Hypothalamus (tissue), 51 donors: Measurements from ENCODE around the gene RAET1L.
"Not testable (repeated sequence)": the region's sequence is repeated elsewhere in the genome, so short reads cannot be mapped to it uniquely, and the experiment has no call there.

Source experiments
- DNase-seq, 51 donors: peaks; one replicate each; lab custom pipeline; 2025; lab: John Stamatoyannopoulos, UW

The RAET1L gene

DNA sequence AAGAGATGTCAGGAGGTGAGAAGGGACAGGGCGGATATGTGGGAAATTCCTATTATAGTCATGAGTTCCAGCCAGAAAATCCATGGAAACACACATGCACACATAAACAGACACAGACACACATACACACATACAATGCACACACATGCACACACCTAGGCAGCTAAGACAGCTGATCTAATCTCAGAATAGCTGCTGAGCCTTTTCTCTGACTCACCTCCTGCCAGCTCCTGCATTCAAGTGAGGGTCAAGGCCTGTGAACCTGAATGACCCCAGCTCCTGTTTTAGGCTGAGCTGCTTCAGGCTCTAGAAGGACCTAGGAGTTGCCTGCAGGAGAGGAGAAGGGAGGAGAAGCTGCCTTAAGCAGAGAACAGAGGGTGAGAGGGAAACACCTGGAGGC is 21.6 kb upstream of the RAET1L start:
- no peak for DNase-seq

- no peak for DNase-seq
Observed at GRCh38 chr6:150044621-150045145, 19.4 kb upstream of the RAET1L start.

GRCh38 chr6:150043501-150044412 is 18.4 kb upstream of the RAET1L start:
- no peak for DNase-seq

- DNase-seq = no peak
Observed at GRCh38 chr6:150043096-150043495, 17.8 kb upstream of the RAET1L start.

GRCh38 chr6:150038202-150039062 is 13.1 kb upstream of the RAET1L start:
- no peak for DNase-seq

DNA sequence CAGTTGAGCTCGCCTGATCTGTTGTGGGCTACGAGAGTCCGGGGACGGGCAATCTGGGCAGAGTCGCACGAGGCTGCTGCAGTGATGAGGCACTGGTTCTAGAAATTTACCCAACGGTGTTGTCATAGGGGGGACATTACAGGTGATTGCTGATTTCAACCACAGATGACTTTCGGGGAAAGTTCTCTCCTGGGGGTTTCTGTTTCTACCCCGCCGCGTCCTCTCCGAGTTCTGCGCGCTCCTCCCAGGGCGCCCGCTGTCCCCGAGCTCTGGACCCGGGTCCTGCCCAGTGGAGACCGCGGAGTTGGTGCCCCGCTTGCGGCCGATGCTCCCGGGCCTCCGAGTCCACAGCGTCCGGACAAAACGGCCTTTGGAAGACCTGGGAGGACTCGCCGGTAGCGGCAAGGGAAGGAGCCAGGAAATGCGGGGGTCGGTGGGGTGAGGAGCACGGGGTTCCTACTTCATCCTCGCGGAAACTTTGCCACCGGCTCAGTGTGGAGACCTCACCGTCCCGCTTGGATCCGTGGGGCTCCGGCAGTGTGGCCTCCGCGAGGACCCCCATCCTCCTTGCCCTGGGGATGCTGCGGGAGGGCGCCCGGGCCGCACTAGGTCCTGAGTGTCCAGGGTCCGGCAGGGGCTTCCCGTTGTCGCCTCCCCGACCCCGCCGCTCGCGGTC is 12.3 kb upstream of the RAET1L start:
- DNase-seq = no peak

DNA sequence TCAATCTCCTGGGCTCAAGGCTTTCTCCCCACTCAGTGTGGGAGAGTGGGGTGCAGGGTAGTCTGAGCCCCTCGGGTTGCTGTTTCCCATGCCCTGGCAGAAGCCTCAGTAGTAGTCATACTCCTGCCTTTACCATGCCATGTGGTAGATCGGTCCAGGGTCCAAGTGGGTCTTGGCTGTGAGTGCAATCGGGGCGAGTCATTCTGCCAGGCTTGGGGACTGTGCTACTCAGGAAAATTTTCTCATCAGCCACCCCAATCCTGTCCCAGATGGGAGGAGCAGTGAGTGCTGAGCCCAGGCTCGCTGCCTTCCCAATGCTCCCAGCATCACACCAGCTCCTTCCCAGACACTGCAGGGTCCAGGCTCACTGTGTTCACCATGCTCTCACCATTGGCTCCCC is 10.7 kb upstream of the RAET1L start:
- DNase-seq = no peak

DNA sequence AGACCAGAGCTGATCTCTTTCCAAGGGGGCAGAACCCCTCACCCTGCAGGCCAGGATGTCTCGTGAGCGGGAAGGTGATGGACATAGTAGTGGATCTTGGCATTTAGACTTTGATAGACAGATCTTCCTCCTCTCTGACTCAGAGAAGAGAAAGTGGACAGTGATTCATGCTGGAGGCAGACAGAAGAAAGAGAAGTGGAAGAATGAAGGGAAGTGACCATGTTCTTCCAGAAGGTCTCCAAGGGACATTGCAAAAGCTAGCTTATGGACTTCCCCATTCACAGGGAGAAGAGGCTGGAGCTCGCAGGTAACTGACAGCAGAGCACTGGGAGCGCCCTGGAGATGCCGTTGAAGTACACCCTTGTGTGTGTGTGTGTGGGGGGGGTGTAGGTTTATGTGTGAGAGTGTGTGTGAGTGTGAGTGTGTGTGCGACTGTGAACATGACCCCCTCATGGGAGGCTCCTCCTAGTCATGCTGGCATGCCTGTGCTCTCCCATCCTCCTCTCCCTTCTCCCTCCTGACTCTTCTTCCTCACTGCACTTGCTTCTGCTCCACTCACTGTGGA is 8.0 kb upstream of the RAET1L start:
- no peak for DNase-seq

DNA sequence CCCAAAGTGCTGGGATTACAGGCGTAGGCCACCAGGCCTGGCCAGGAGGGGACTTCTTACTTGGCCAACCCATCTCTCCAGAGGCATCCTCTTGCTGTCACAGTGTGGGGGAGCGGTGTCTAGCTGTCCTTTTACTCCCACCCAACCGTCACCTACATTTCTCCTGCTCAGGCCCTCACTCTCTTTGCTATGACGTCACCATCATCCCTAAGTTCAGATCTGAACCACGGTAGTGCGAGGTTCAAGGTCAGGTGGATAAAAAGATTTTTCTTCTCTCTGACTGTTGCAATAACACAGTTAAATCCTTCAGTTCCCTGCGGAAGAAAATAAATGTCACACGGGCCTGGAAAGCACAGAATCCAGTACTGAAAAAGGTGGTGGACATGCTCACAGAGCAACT is 7.3 kb upstream of the RAET1L start:
- no peak for DNase-seq

DNA sequence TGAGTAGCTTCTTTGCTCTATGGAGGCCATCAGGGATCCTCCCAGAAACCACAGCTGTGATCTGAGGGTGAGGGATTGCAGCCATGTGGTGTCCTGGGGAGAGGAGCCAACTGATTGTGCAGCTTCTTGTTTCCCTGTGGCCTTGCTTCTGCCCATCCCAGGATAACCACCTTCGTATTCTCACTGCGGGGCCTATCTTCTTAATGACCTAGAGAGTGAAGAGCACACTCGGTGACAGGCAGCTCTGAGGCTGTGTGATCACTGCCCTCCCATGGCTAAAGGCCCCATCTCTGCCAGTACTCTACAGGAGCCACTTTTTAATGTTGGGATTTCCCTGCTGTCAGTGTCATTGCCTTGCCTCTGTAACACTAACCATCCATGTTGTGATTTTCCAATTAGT is 5.3 kb upstream of the RAET1L start:
- DNase-seq = no peak

DNA sequence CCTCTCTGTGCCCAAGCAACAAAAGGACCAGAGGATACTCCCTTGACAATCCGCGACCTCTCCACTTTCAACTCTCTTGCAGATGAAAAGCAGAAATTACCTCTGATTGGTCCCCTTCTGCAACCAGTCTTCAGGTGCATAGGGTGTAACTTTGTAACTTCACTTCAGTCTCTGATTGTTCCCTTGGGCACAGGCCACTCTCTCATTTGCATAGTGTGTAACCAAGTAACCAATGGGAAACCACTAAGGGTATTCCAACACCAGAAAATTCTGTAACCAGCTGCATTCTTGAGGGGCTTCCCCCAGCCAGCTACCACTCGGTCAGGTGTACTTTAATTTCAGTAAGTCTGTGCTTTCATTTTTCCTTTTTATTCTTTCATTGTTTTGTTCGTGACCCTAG is 4.4 kb upstream of the RAET1L start:
- DNase-seq = no peak

DNA sequence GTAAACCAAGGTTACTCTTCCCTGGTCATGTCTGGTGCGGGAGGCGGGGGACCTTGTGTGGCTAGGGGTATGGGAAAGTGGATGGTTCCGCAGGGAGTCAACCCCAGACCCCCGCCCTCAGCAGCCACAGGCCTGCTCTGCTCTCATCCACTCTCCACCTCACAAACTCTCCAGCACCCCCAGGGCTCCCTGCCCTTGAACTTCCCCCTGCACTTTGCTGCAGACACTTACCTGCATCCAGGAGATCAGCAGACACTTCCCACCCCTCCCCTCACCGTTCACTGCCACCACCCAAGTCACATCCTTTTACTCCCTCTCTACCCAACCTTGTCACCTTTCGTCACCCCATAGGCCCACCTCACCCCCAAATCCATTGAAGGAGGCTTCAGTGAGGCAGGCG is 3.9 kb upstream of the RAET1L start:
- DNase-seq = no peak

DNA sequence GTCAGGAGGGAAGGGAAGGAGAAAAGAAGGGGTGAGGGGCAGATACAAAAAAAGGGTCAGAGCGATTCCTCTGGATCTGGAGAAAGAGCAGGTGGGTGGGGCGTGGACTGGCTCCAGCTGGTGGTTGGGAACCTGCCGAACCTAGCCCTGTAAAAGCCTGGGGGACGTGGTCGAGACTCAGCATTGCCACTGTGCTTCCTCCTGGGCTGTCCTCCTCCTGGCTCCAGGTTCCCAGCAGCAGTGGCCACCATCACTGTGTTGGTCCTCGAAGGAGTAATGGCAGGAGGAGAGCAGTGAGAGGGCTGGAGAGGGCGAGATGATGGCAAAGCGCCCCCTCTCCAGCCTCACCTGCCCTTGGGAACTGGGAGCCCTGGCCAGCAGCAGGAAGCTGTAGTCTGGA is 3.5 kb upstream of the RAET1L start:
- DNase-seq = no peak

- DNase-seq = no peak
Observed at GRCh38 chr6:150027806-150028565, 2.7 kb upstream of the RAET1L start.

- DNase-seq = no peak
Observed at GRCh38 chr6:150026976-150027805, 1.9 kb upstream of the RAET1L start.

GRCh38 chr6:150024646-150025155 is 631 bp downstream of the RAET1L start:
- DNase-seq = no peak

DNA sequence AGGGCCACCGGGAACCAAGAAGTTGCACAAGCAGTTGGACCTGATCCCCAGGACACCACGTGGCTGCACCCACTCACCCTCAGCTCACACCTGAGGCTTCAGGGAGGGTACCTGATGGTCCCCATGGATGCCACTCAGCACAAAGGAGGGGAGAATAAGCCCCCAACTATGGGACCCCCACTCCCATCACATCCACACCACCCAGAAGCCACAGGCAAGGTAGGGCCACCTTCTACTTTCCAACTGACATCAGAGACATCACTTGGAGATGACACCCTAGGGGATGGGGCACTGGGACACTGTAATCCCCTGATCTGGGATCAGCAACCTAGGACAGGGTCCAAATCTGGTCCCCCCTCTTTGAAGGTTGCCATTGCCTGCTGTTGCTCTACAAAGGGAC is 1.3 kb downstream of the RAET1L start:
- not testable (repeated sequence) for DNase-seq

DNA sequence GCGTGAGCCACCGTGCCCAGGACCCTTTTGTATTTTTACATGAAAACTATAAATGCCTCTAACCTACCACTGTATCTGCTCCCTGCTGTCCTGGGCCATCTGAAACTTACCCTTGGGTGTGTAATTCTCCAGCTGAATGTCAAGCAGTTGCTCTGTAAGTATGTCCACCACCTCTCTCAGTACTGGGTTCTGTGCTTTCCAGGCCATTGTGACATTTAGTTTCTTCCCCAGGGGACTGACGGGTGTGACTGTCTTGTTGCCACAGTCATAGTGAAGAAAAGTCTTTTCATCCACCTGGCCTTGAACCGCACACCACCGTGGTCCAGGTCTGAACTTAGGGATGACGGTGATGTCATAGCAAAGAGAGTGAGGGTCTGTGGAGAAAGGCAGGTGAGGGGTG is 3.5 kb downstream of the RAET1L start:
- DNase-seq = not testable (repeated sequence)
